NCI-H2171 treated with DMSO at 0.1 percent for 48 hours (cell line): Measurements from ENCODE around the gene ARMC10.
"Not testable (repeated sequence)": the region's sequence is repeated elsewhere in the genome, so short reads cannot be mapped to it uniquely, and the experiment has no call there.

Source experiments
- DNase-seq: peaks from one replicate; lab custom pipeline; 2025; lab: John Stamatoyannopoulos, UW

ARMC10 gene

GRCh38 chr7:103078226-103078625 is 3.3 kb downstream of the ARMC10 start:
- DNase-seq: not testable (repeated sequence)

- DNase-seq: no peak
Observed at GRCh38 chr7:103079836-103080235, 4.9 kb downstream of the ARMC10 start.

- DNase-seq: no peak
Observed at GRCh38 chr7:103080923-103081322, 6.0 kb downstream of the ARMC10 start.

- DNase-seq: no peak
Observed at GRCh38 chr7:103082497-103082896, 7.6 kb downstream of the ARMC10 start.

- DNase-seq: no peak
Observed at GRCh38 chr7:103083210-103083609, 8.3 kb downstream of the ARMC10 start.

- DNase-seq: not testable (repeated sequence)
Observed at GRCh38 chr7:103092321-103092720, 17.4 kb downstream of the ARMC10 start.

- peak; percentile 18 for DNase-seq
Observed at GRCh38 chr7:103093429-103093828, 18.5 kb downstream of the ARMC10 start.

- no peak for DNase-seq
Observed at GRCh38 chr7:103094102-103094501, 19.2 kb downstream of the ARMC10 start.

- not testable (repeated sequence) for DNase-seq
Observed at GRCh38 chr7:103095558-103095957, 20.6 kb downstream of the ARMC10 start.

GRCh38 chr7:103097041-103097440 is 22.1 kb downstream of the ARMC10 start:
- no peak for DNase-seq

- no peak for DNase-seq
Observed at GRCh38 chr7:103100348-103100747, 25.4 kb downstream of the ARMC10 start.

- no peak for DNase-seq
Observed at GRCh38 chr7:103101543-103101942, 26.6 kb downstream of the ARMC10 start.

GRCh38 chr7:103106005-103106702 is 31.2 kb downstream of the ARMC10 start:
- no peak for DNase-seq

GRCh38 chr7:103106703-103107070 is 31.7 kb downstream of the ARMC10 start:
- DNase-seq: not testable (repeated sequence)

- no peak for DNase-seq
Observed at GRCh38 chr7:103113164-103113563, 38.2 kb downstream of the ARMC10 start.

- no peak for DNase-seq
Observed at GRCh38 chr7:103114576-103115008, 39.7 kb downstream of the ARMC10 start.

GRCh38 chr7:103115771-103116170 is 40.8 kb downstream of the ARMC10 start:
- DNase-seq: no peak

GRCh38 chr7:103116511-103116910 is 41.6 kb downstream of the ARMC10 start:
- no peak for DNase-seq

- no peak for DNase-seq
Observed at GRCh38 chr7:103116991-103117390, 42.1 kb downstream of the ARMC10 start.

- DNase-seq: no peak
Observed at GRCh38 chr7:103117465-103117864, 42.5 kb downstream of the ARMC10 start.

GRCh38 chr7:103119791-103120291 is 44.9 kb downstream of the ARMC10 start:
- no peak for DNase-seq

- DNase-seq: no peak
Observed at GRCh38 chr7:103120362-103120761, 45.4 kb downstream of the ARMC10 start.

- DNase-seq: no peak
Observed at GRCh38 chr7:103121641-103122040, 46.7 kb downstream of the ARMC10 start.

- no peak for DNase-seq
Observed at GRCh38 chr7:103123529-103123928, 48.6 kb downstream of the ARMC10 start.
